Measurements from ENCODE around the gene CDHR3.

GRCh38 chr7:106048706-106049020, 85.6 kb downstream of the CDHR3 start:
- TF ChIP-seq CTCF (IDR thresholded peaks at IDR 0.05) (no peak), POLR2A (IDR thresholded peaks at IDR 0.05) (no peak)
